ENCODE data around the gene CH25H.

CH25H gene

GRCh38 chr10:89241026-89241425 lies 33.9 kb upstream of the CH25H start:
- TF ChIP-seq CTCF (IDR thresholded peaks at IDR 0.05; ENCODE audit: low read depth, low read length, missing control alignments): no peak
- no peak overlapping the region for H3K4me3 ChIP-seq (ENCODE audit: low read depth, low read length)
- DNase-seq (ENCODE audit: low read depth): no peak

GRCh38 chr10:89240519-89240918 lies 33.4 kb upstream of the CH25H start:
- DNase-seq (ENCODE audit: low read depth): no peak
- no peak overlapping the region for H3K4me3 ChIP-seq (ENCODE audit: low read depth, low read length)
- TF ChIP-seq CTCF (IDR thresholded peaks at IDR 0.05; ENCODE audit: low read depth, low read length, missing control alignments): no peak

- H3K4me3 ChIP-seq (ENCODE audit: low read depth, low read length): no peak overlapping the region
- no peak for DNase-seq (ENCODE audit: low read depth)
- TF ChIP-seq CTCF (IDR thresholded peaks at IDR 0.05; ENCODE audit: low read depth, low read length, missing control alignments): peak; percentile 17
Measured at GRCh38 chr10:89238956-89239644, 32.0 kb upstream of the CH25H start.

- no peak for DNase-seq (ENCODE audit: low read depth)
- TF ChIP-seq CTCF (IDR thresholded peaks at IDR 0.05; ENCODE audit: low read depth, low read length, missing control alignments): no peak
- H3K4me3 ChIP-seq (ENCODE audit: low read depth, low read length): no peak overlapping the region
Measured at GRCh38 chr10:89237849-89238248, 30.7 kb upstream of the CH25H start.

- no peak for DNase-seq (ENCODE audit: low read depth)
- TF ChIP-seq CTCF (IDR thresholded peaks at IDR 0.05; ENCODE audit: low read depth, low read length, missing control alignments): no peak
- H3K4me3 ChIP-seq (ENCODE audit: low read depth, low read length): no peak overlapping the region
Measured at GRCh38 chr10:89236226-89236797, 29.2 kb upstream of the CH25H start.

- no peak for DNase-seq (ENCODE audit: low read depth)
- no peak overlapping the region for H3K4me3 ChIP-seq (ENCODE audit: low read depth, low read length)
- TF ChIP-seq CTCF (IDR thresholded peaks at IDR 0.05; ENCODE audit: low read depth, low read length, missing control alignments): no peak
Measured at GRCh38 chr10:89235073-89235798, 28.1 kb upstream of the CH25H start.
